CD14-positive monocyte (primary cell): ENCODE measurements around the gene HES4. TPM values are rescaled to one million over a fixed set of nuclear protein-coding genes. Genes with fewer than 3 reads are reported as not detected.

Experiments used
- DNase-seq, 3 donors: peaks; one replicate each; pipeline ENCODE4 v3.0.0-alpha.2; 2011 to 2022
- H2AFZ ChIP-seq: 2 replicates; pipeline ENCODE4 v1.6.0; 2012; ENCODE audit warnings: mild to moderate bottlenecking, low read depth, low read length, inconsistent platforms; ENCODE audit not compliant: insufficient read depth, poor library complexity, severe bottlenecking
- H3K27ac ChIP-seq, 2 donors: 1 replicate in 1 of 2; 2 replicates in 1 of 2; pipeline ENCODE4 v1.5.1; 2012 to 2013; ENCODE audit warnings: low read length in 2 of 2, control low read depth in 1 of 2, inconsistent platforms in 1 of 2, low read depth in 1 of 2, mild to moderate bottlenecking in 1 of 2
- H3K27me3 ChIP-seq, 2 donors: one replicate each; pipeline versions ENCODE4 v1.6.0 to v1.6.1; 2011 to 2013; ENCODE audit warnings: low read length in 2 of 2; ENCODE audit not compliant: control insufficient read depth in 2 of 2, insufficient read depth in 2 of 2
- H3K36me3 ChIP-seq, 2 donors: replicated peaks in 1 of 2; 1 replicate in 1 of 2; 2 replicates in 1 of 2; pipeline versions ENCODE4 v1.5.1 to v1.6.1; 2012 to 2013; ENCODE audit warnings: low read length in 2 of 2, control low read depth in 1 of 2, inconsistent platforms in 1 of 2, mild to moderate bottlenecking in 1 of 2; ENCODE audit not compliant: insufficient read depth in 2 of 2, control insufficient read depth in 1 of 2
- H3K4me1 ChIP-seq, 2 donors: 1 replicate in 1 of 2; 2 replicates in 1 of 2; pipeline versions ENCODE4 v1.5.1 to v1.6.1; 2012 to 2013; ENCODE audit warnings: low read length in 2 of 2, control low read depth in 1 of 2, inconsistent platforms in 1 of 2, mild to moderate bottlenecking in 1 of 2, moderate library complexity in 1 of 2; ENCODE audit not compliant: insufficient read depth in 2 of 2, control insufficient read depth in 1 of 2
- H3K4me2 ChIP-seq: replicated peaks from 2 replicates; pipeline ENCODE3; 2012; ENCODE audit warnings: low read length, moderate library complexity, mild to moderate bottlenecking; ENCODE audit not compliant: poor library complexity, severe bottlenecking; ENCODE audit errors: extremely low read depth
- H3K4me3 ChIP-seq, 3 experiments: fragments of 200-600 bp in 1 of 3; sonication (generic) in 1 of 3; replicated peaks in 1 of 3; 1 replicate in 2 of 3; 2 replicates in 1 of 3; pipeline ENCODE4 v1.5.1; 2011 to 2013; ENCODE audit warnings: low read length in 3 of 3, mild to moderate bottlenecking in 3 of 3, control low read depth in 2 of 3, low read depth in 2 of 3, inconsistent platforms in 1 of 3, moderate library complexity in 1 of 3
- H3K79me2 ChIP-seq: 2 replicates; pipeline ENCODE4 v1.6.0; 2012; ENCODE audit warnings: mild to moderate bottlenecking, control low read depth, inconsistent platforms, low read length, moderate library complexity; ENCODE audit not compliant: insufficient read depth
- H3K9ac ChIP-seq: 2 replicates; pipeline ENCODE4 v1.6.0; 2017; ENCODE audit warnings: low read length, mild to moderate bottlenecking; ENCODE audit not compliant: insufficient read depth, poor library complexity, severe bottlenecking
- H3K9me3 ChIP-seq, 2 donors: replicated peaks in 1 of 2; 1 replicate in 1 of 2; 2 replicates in 1 of 2; pipeline versions ENCODE4 v1.5.1 to v1.6.1; 2012 to 2013; ENCODE audit warnings: low read length in 2 of 2, control low read depth in 1 of 2; ENCODE audit not compliant: control insufficient read depth in 1 of 2, insufficient read depth in 1 of 2
- H4K20me1 ChIP-seq: 2 replicates; pipeline ENCODE4 v1.6.0; 2012; ENCODE audit warnings: mild to moderate bottlenecking, low read length, control low read depth, moderate library complexity; ENCODE audit not compliant: insufficient read depth
- H3K27ac Mint-ChIP-seq, 7 donors: one replicate each; pipeline ENCODE4 v1.8.0; 2020; ENCODE audit warnings: mild to moderate bottlenecking in 7 of 7, mixed read lengths in 7 of 7, moderate library complexity in 6 of 7, inconsistent platforms in 2 of 7
- H3K27me3 Mint-ChIP-seq, 3 donors: one replicate each; pipeline ENCODE4 v1.8.0; 2021 to 2022; ENCODE audit warnings: low read depth in 3 of 3, mild to moderate bottlenecking in 3 of 3, mixed read lengths in 3 of 3, moderate library complexity in 3 of 3, inconsistent platforms in 1 of 3
- H3K36me3 Mint-ChIP-seq, 2 donors: one replicate each; pipeline ENCODE4 v1.8.0; 2020; ENCODE audit warnings: mixed read lengths in 2 of 2, inconsistent platforms in 1 of 2, mild to moderate bottlenecking in 1 of 2
- H3K4me1 Mint-ChIP-seq: one replicate; pipeline ENCODE4 v1.8.0; 2020; ENCODE audit warnings: mild to moderate bottlenecking, mixed read lengths
- H3K4me3 Mint-ChIP-seq, 2 donors: one replicate each; pipeline ENCODE4 v1.8.0; 2020; ENCODE audit warnings: mild to moderate bottlenecking in 2 of 2, mixed read lengths in 2 of 2, moderate library complexity in 1 of 2
- H3K9me3 Mint-ChIP-seq, 7 donors: one replicate each; pipeline ENCODE4 v1.8.0; 2020 to 2022; ENCODE audit warnings: mixed read lengths in 7 of 7, mild to moderate bottlenecking in 6 of 7, moderate library complexity in 6 of 7, inconsistent platforms in 2 of 7
- CTCF ChIP-seq: fragments of 200-600 bp; IDR thresholded peaks from one replicate; pipeline ENCODE4 v1.8.0; 2022; ENCODE audit warnings: antibody characterized with exemption, mild to moderate bottlenecking
- WGBS: methylation state at CpG from one replicate; pipeline ENCODE4 v1.1.5; 2013; ENCODE audit warnings: missing lambda C conversion rate; ENCODE audit not compliant: insufficient coverage; 5-methylcytosine and 5-hydroxymethylcytosine counted together
- intact Hi-C, 2 donors: fragments of 100-400 bp; cut with micrococcal nuclease; formaldehyde crosslinking; loops; one replicate each; pipeline versions ENCODE4 v1.15.0 to v1.15.1; 2023
- polyA plus RNA-seq, 3 donors: library from polyadenylated mRNA; depleted of rRNA in 1 of 3; unstranded in 2 of 3; stranded (reverse) in 1 of 3; fragments of 300-500 nt in 2 of 3; fragments of >200 nt in 1 of 3; fragmentation: Illumina TruSeq in 2 of 3; gene quantifications; 1 replicate in 2 of 3; 2 replicates in 1 of 3; pipeline ENCODE4 v1.2.3, GENCODE V29; 2012 to 2021

Gene HES4
- polyA plus RNA-seq, 3 donors, result 1.4 to 26.8 (median 2.0) TPM

GRCh38 chr1:1046767-1047166 lies 46.9 kb upstream of the HES4 start:
- Mint-ChIP-seq H3K27me3 (peaks cover 0 to 8% (median 5%) of the 10 kb centered on the region in 3 donors), H3K4me3 (no peak overlapping the region), H3K27ac (no peak overlapping the region), H3K36me3 (no peaks in the 10 kb centered on the region), H3K4me1 (no peaks in the 10 kb centered on the region), H3K9me3 (peaks cover 0 to 11% (median 3%) of the 10 kb centered on the region in 7 donors)
- TF ChIP-seq CTCF, result no peak
- no peak overlapping the region for H2AFZ ChIP-seq
- no peaks in the 10 kb centered on the region for H4K20me1 ChIP-seq
- no peak overlapping the region for H3K9ac ChIP-seq
- intact Hi-C loops, result no loop called here
- no peaks in the 10 kb centered on the region for H3K9me3 ChIP-seq
- no peak overlapping the region for H3K4me3 ChIP-seq
- 94% methylated on average over 26 of the region's 26 CpGs for WGBS
- H3K36me3 ChIP-seq, result no peaks in the 10 kb centered on the region
- no peaks in the 10 kb centered on the region for H3K79me2 ChIP-seq
- no peaks in the 10 kb centered on the region for H3K4me1 ChIP-seq
- no peak overlapping the region for H3K4me2 ChIP-seq
- H3K27me3 ChIP-seq, result no peaks in the 10 kb centered on the region
- DNase-seq, result no peak
- no peak overlapping the region for H3K27ac ChIP-seq

GRCh38 chr1:1046243-1046642 lies 46.3 kb upstream of the HES4 start:
- TF ChIP-seq CTCF, result no peak
- H3K4me1 ChIP-seq, result no peaks in the 10 kb centered on the region
- no peak overlapping the region for H2AFZ ChIP-seq
- Mint-ChIP-seq H3K36me3 (no peaks in the 10 kb centered on the region), H3K27ac (no peak overlapping the region), H3K9me3 (peaks cover 0 to 11% (median 3%) of the 10 kb centered on the region in 7 donors), H3K4me1 (no peaks in the 10 kb centered on the region), H3K4me3 (no peak overlapping the region), H3K27me3 (peaks cover 0 to 8% (median 8%) of the 10 kb centered on the region in 3 donors)
- H3K4me3 ChIP-seq, result no peak overlapping the region
- H3K4me2 ChIP-seq, result no peak overlapping the region
- no peaks in the 10 kb centered on the region for H3K79me2 ChIP-seq
- no peak for DNase-seq
- no peaks in the 10 kb centered on the region for H3K9me3 ChIP-seq
- 92% methylated on average over 17 of the region's 20 CpGs for WGBS
- H3K27ac ChIP-seq, result no peak overlapping the region
- H3K9ac ChIP-seq, result no peak overlapping the region
- no peaks in the 10 kb centered on the region for H3K36me3 ChIP-seq
- H4K20me1 ChIP-seq, result no peaks in the 10 kb centered on the region
- intact Hi-C loops, result no loop called here
- H3K27me3 ChIP-seq, result no peaks in the 10 kb centered on the region
